T47D (cell line): Measurements from ENCODE around the gene CYB5R2.

ENCODE experiments used
- DNase-seq, 2 experiments: peaks; one replicate each; pipeline versions ENCODE4 v3.0.0 to v3.0.0-alpha.2; 2011 to 2012; ENCODE audit warnings: low read depth in 1 of 2, low spot score in 1 of 2
- JUND ChIP-seq: IDR thresholded peaks from 2 replicates; pipeline ENCODE4 v1.6.1; 2012; ENCODE audit warnings: low read depth
- in situ Hi-C: cut with HindIII; loops from 2 replicates; pipeline ENCODE4 v1.10.0; 2016; ENCODE audit warnings: low sequenced_read_pairs, low pct_unique_long_range_greater_than_20kb

Gene CYB5R2

GRCh38 chr11:7677796-7678201 lies 4.5 kb upstream of the CYB5R2 start:
- no peak for TF ChIP-seq JUND
- in situ Hi-C loops: no loop called here
- no peak for DNase-seq

GRCh38 chr11:7677071-7677470 lies 3.8 kb upstream of the CYB5R2 start:
- no peak for TF ChIP-seq JUND
- in situ Hi-C loops: no loop called here
- no peak for DNase-seq

GRCh38 chr11:7675631-7676030 lies 2.3 kb upstream of the CYB5R2 start:
- TF ChIP-seq JUND: no peak
- no peak for DNase-seq
- in situ Hi-C loops: no loop called here

GRCh38 chr11:7673724-7674434 lies 579 bp upstream of the CYB5R2 start:
- TF ChIP-seq JUND: no peak
- in situ Hi-C loops: no loop called here
- no peak for DNase-seq

- DNase-seq: no peak
- TF ChIP-seq JUND: no peak
- in situ Hi-C loops: no loop called here
Observed at GRCh38 chr11:7672276-7672959, 882 bp downstream of the CYB5R2 start.

GRCh38 chr11:7671347-7672215 lies 1.7 kb downstream of the CYB5R2 start:
- no peak for TF ChIP-seq JUND
- DNase-seq: peak in 1 of 2 experiments; percentile 20
- in situ Hi-C loops: no loop called here

GRCh38 chr11:7670641-7671040 lies 2.7 kb downstream of the CYB5R2 start:
- no peak for DNase-seq
- in situ Hi-C loops: no loop called here
- no peak for TF ChIP-seq JUND

- no peak for DNase-seq
- in situ Hi-C loops: no loop called here
- no peak for TF ChIP-seq JUND
Observed at GRCh38 chr11:7668911-7669310, 4.4 kb downstream of the CYB5R2 start.

GRCh38 chr11:7668464-7668863 lies 4.8 kb downstream of the CYB5R2 start:
- DNase-seq: no peak
- in situ Hi-C loops: no loop called here
- no peak for TF ChIP-seq JUND

- no peak for TF ChIP-seq JUND
- peak in 1 of 2 experiments; percentile 35 for DNase-seq
- in situ Hi-C loops: no loop called here
Observed at GRCh38 chr11:7667460-7667859, 5.8 kb downstream of the CYB5R2 start.

- no peak for TF ChIP-seq JUND
- in situ Hi-C loops: no loop called here
- DNase-seq: no peak
Observed at GRCh38 chr11:7666292-7666866, 6.9 kb downstream of the CYB5R2 start.

- in situ Hi-C loops: no loop called here
- peak; percentile 66 to 78 for DNase-seq
Observed at GRCh38 chr11:7665473-7666291, 7.6 kb downstream of the CYB5R2 start.

More at GRCh38 chr11:7665473-7666291, 7.6 kb downstream of the CYB5R2 start:
- TF ChIP-seq JUND: no peak
